ENCODE data around the gene ZNF124.
"Not testable (repeated sequence)": the region's sequence is repeated elsewhere in the genome, so short reads cannot be mapped to it uniquely, and the experiment has no call there.

DNA sequence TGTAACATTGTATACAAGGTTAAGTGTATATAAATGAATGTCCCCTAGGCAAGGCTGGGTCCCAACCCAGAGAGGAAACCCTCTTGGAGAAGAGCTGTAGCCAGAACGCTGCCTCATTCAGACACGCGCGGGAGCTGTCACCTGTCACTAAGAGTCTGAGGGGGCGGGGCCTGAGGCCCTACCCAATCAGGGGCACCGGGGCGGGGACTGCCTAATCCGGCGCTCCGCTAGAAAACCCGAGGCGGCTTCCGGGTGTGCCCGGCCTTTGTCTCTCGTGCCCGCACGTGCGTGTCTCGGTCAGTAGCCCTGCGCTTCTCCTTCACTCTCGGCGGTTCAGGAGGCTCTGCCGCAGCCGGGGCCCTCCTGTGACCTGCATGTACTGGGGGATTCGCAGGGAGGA is 45.7 kb downstream of the ZNF124 start:
- not testable (repeated sequence) for TF ChIP-seq POLR2A, POLR2AphosphoS5 (IDR thresholded peaks at IDR 0.05)
- TF ChIP-seq, protein P1, sequence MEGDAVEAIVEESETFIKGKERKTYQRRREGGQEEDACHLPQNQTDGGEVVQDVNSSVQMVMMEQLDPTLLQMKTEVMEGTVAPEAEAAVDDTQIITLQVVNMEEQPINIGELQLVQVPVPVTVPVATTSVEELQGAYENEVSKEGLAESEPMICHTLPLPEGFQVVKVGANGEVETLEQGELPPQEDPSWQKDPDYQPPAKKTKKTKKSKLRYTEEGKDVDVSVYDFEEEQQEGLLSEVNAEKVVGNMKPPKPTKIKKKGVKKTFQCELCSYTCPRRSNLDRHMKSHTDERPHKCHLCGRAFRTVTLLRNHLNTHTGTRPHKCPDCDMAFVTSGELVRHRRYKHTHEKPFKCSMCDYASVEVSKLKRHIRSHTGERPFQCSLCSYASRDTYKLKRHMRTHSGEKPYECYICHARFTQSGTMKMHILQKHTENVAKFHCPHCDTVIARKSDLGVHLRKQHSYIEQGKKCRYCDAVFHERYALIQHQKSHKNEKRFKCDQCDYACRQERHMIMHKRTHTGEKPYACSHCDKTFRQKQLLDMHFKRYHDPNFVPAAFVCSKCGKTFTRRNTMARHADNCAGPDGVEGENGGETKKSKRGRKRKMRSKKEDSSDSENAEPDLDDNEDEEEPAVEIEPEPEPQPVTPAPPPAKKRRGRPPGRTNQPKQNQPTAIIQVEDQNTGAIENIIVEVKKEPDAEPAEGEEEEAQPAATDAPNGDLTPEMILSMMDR (IDR thresholded peaks at IDR 0.05), result not testable (repeated sequence)
